Keratinocyte (primary cell): ENCODE data around the gene CABLES2.

Experiments used
- EZH2 ChIP-seq: IDR thresholded peaks from one replicate; pipeline ENCODE4 v1.6.1; 2012; ENCODE audit warnings: inconsistent platforms, mild to moderate bottlenecking, low read length, moderate library complexity
- TF ChIP-seq, protein P1 (sequence below), 3 experiments: IDR thresholded peaks in 1 of 3; conservative IDR thresholded peaks in 1 of 3; optimal IDR thresholded peaks in 1 of 3; 2 replicates in 2 of 3; 3 replicates in 1 of 3; pipeline versions ENCODE3 to v1.5.1; 2011; ENCODE audit warnings: low read length in 3 of 3, mild to moderate bottlenecking in 3 of 3, moderate library complexity in 2 of 3, control low read depth in 1 of 3, inconsistent platforms in 1 of 3; ENCODE audit not compliant: insufficient read depth in 2 of 3; ENCODE audit errors: extremely low read depth in 1 of 3

DNA sequence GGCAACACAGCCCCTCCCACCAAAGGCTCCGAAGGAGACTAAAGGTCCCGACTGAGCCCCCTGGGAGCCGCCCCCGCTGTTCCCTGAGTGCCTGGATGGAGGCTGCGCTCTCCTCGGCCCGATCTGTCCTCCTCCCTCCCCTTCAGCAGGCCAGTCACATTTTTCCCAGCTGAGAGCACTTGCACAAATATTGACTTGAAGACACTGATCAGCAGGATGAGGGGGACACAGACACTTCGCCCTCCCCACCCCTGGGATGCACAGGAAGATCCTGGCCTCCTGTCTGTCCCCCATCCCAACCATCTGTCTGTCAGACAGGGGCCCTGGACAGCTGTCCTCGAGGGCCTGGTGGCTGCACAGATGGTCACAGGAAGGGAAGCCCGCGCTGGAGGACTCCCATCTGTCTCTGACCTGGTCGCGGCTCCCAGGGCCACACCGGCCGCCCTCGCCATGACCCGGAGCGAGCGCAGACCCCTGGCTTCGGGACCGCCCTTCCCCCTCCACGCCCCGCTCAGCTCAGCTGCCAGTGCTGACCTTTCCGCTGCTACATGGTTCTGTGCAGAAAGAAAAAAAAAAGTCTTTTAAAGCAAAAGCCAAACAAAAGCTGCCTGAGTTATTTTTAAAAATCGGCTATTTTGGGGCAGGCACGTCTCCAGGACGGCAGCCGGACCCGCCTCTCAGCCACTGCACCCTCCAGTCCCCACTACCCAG is 51.1 kb downstream of the CABLES2 start:
- TF ChIP-seq, protein P1, sequence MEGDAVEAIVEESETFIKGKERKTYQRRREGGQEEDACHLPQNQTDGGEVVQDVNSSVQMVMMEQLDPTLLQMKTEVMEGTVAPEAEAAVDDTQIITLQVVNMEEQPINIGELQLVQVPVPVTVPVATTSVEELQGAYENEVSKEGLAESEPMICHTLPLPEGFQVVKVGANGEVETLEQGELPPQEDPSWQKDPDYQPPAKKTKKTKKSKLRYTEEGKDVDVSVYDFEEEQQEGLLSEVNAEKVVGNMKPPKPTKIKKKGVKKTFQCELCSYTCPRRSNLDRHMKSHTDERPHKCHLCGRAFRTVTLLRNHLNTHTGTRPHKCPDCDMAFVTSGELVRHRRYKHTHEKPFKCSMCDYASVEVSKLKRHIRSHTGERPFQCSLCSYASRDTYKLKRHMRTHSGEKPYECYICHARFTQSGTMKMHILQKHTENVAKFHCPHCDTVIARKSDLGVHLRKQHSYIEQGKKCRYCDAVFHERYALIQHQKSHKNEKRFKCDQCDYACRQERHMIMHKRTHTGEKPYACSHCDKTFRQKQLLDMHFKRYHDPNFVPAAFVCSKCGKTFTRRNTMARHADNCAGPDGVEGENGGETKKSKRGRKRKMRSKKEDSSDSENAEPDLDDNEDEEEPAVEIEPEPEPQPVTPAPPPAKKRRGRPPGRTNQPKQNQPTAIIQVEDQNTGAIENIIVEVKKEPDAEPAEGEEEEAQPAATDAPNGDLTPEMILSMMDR (optimal IDR thresholded peaks at IDR 0.05 in 1 of 3, IDR thresholded peaks at IDR 0.05 in 1 of 3, conservative IDR thresholded peaks at IDR 0.05 in 1 of 3; ENCODE audit: extremely low read depth in 1 of 3, insufficient read depth in 2 of 3, low read length in 3 of 3): no peak
- TF ChIP-seq EZH2: no peak
